Hair follicular keratinocyte (primary cell): Measurements from ENCODE around the gene TAPBP. TPM values are rescaled to one million over a fixed set of nuclear protein-coding genes. Genes with fewer than 3 reads are reported as not detected.

ENCODE experiments used
- total RNA-seq: library from RNA; depleted of rRNA; stranded (reverse); fragments of >200 nt; gene quantifications from 2 replicates; pipeline ENCODE4 v1.2.3, GENCODE V29; 2015

The TAPBP gene
- total RNA-seq, result 69.7 and 136 TPM in 2 replicates

GRCh38 chr6:33313709-33314514 lies at the start of gene TAPBP:
Gene TAPBP, minus strand, starts transcription at chr6:33314078. Its CDS starts 37 bp downstream, at chr6:33314041.

DNA sequence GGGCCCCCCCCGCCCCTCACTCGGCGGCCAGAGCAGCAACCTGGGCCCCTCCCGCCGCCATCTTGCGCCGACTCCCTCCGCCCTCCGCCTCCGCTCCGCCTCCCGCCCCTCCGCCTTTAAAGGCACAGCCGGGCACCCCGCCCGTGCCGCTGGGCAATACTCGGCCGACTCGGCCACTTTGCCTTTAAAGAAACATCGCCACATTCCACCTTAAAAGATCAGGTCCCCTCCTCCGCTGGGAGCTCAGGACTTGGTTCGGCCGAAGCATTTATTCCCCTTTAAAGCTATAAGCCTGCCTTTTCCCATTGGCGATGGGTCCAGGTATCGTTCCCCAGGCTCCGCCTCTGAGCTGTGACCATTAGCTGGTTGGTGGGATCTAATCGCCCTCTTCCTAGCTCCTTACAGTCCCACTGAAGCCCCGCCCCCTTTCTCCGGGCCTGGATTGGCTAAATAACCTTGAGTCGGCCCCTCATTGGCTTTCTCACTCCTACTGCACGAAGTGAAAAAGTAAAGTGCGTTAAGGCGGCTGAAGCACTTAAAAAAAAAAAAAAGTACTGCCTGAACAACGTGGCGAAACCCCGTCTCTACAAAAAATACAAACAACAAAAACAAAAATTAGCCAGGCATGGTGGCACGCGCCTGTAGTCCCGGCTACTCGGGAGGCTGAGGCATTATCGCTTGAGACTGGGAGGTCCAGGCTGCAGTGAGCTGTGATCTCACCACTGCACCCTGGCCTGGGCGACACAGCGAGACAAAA lies 4.0 kb upstream of the TAPBP start, which contains the start of gene ZBTB22:
Gene ZBTB22, minus strand, starts transcription at position 76 of the 757 bp plus-strand sequence. CDS start 828 bp downstream, outside the sequence.

GRCh38 chr6:33298773-33299236 lies 15.1 kb downstream of the TAPBP start, which contains the start of gene RGL2:
Gene RGL2, minus strand, starts transcription at chr6:33298942. Its CDS starts 332 bp downstream, at chr6:33298610.

DNA sequence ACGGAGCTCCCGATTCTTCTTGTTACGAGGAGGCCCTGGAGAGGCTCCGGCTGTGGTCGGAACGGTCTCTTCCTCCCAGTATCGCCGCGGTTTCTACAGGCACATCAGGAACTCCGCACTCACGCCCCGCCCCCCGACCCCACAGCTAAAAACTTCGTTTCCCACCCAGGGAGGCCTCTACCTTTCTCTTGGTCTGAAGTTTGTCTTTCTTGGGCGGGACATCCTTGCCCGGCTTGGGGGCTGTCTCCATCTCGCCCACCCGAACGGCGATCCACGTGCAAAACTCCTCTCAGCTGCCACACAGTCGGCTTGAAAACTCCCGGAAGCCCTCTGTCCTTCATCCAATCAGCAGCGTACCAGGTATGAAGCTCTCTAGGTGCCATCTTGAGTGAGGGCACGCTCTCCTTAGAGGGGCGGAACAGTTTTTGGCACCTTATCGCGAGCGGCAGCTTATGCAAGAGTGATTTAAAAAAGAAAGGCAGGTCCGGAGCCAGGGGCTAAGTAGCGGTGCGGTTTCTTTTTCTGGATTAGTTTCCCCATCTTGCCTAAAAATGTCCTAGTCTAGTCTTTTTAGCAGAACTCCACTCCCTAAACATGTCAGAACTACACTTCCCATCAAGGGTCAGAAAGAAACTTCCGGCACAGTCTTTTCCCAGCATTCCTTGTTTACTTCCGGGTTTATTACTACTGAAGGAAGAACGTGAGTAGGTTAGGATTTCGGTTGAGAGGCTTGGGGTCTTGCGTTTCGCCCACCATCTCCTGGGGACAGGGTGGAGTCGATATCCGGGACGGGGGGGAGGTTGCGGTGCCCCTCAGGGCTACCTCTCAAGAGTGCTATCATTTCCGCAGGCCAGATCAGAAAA lies 24.7 kb downstream of the TAPBP start, which contains the start of the genes PFDN6 and WDR46:
Gene PFDN6, plus strand, starts transcription at position 681 of the 863 bp plus-strand sequence. CDS start 256 bp downstream, outside the sequence.
Gene WDR46, minus strand, starts transcription at position 319 of the 863 bp plus-strand sequence. Its CDS starts 69 bp downstream, at position 250.

GRCh38 chr6:33276864-33277662 lies 36.8 kb downstream of the TAPBP start, which contains the start of gene B3GALT4:
Gene B3GALT4, plus strand, starts transcription at chr6:33277123. Its CDS starts 297 bp downstream, at chr6:33277420.

DNA sequence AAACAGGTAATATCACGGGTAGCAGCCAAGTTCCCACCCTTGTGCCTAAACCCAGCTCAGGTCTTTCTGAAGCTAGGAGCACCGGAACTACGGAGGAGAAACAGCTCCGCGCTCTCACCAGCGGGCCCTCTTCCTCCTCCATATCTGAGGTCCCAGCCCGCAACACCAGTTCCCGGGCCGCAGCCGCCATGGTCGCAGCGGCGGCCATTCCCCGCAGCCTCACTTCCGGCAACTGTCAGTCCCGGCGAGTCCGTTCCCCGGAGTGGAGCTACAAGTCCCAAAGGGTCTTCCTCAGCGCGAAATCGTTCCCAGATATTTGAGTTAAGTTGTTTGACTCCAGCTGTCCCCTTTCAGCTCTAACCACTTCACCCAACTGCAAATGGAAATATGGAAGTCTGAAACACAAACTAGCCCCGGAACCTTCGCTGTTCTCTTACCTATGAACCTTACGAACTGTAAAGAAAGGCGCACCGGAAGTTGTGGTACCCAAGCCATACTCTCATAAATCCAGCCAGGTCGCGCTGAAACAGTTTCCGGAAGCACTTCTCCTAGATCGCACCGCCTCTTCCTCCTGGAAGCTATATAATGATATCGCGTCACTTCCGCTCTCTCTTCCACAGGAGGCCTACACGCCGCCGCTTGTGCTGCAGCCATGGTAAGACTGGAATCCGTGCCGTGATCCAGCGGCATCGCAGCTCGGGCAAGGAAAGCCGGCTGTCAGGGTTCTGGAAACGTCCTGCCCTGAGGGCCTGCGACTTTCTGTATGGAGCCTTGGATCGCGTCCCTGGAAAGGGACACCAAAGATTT lies 42.2 kb downstream of the TAPBP start, which contains the start of the genes RPS18 and VPS52:
Gene RPS18, plus strand, starts transcription at position 608 of the 807 bp plus-strand sequence. Its CDS starts 45 bp downstream, at position 653.
Gene VPS52, minus strand, starts transcription at position 409 of the 807 bp plus-strand sequence. Its CDS starts 201 bp downstream, at position 208.

Other genes with a start within 250 kb of the TAPBP start
- gene HLA-DPA1, start 240.4 kb downstream of the TAPBP start, total RNA-seq, result 0.23 and 0.34 TPM in 2 replicates
- 0.70 and 2.8 TPM in 2 replicates for gene HLA-DPB1, start 238.1 kb downstream of the TAPBP start, total RNA-seq
- 0.08 TPM in 1 of 2 replicates, not detected in the other for gene COL11A2, start 121.6 kb downstream of the TAPBP start, total RNA-seq
- 13.4 and 15.6 TPM in 2 replicates for gene RXRB, start 113.4 kb downstream of the TAPBP start, total RNA-seq
- 77.1 and 112 TPM in 2 replicates for gene SLC39A7, start 113.2 kb downstream of the TAPBP start, total RNA-seq
- 27.4 and 46.2 TPM in 2 replicates for gene HSD17B8, start 109.4 kb downstream of the TAPBP start, total RNA-seq
- 13.2 and 16.2 TPM in 2 replicates for gene RING1, start 105.6 kb downstream of the TAPBP start, total RNA-seq
- 26.3 and 40.4 TPM in 2 replicates for gene VPS52, start 42.2 kb downstream of the TAPBP start, total RNA-seq
- gene RPS18, start 42.0 kb downstream of the TAPBP start, total RNA-seq, result 4,695 and 5,841 TPM in 2 replicates
- 2.2 and 4.5 TPM in 2 replicates for gene B3GALT4, start 37.0 kb downstream of the TAPBP start, total RNA-seq
- gene WDR46, start 24.8 kb downstream of the TAPBP start, total RNA-seq, result 38.0 and 78.1 TPM in 2 replicates
- gene PFDN6, start 24.5 kb downstream of the TAPBP start, total RNA-seq, result 51.1 and 83.6 TPM in 2 replicates
- gene RGL2, start 15.1 kb downstream of the TAPBP start, total RNA-seq, result 28.7 and 49.2 TPM in 2 replicates
- 10.5 and 21.6 TPM in 2 replicates for gene ZBTB22, start 3.7 kb upstream of the TAPBP start, total RNA-seq
- gene DAXX, start 8.9 kb upstream of the TAPBP start, total RNA-seq, result 53.9 and 55.3 TPM in 2 replicates
- gene KIFC1, start 77.7 kb upstream of the TAPBP start, total RNA-seq, result 14.0 and 50.8 TPM in 2 replicates
- gene PHF1, start 96.9 kb upstream of the TAPBP start, total RNA-seq, result 20.3 and 27.3 TPM in 2 replicates
- gene CUTA, start 104.0 kb upstream of the TAPBP start, total RNA-seq, result 201 and 221 TPM in 2 replicates
- gene SYNGAP1, start 106.0 kb upstream of the TAPBP start, total RNA-seq, result 0.72 and 2.8 TPM in 2 replicates
- 4.4 and 6.5 TPM in 2 replicates for gene ZBTB9, start 140.5 kb upstream of the TAPBP start, total RNA-seq